ENCODE measurements around the gene ACOXL.

ACOXL gene

DNA sequence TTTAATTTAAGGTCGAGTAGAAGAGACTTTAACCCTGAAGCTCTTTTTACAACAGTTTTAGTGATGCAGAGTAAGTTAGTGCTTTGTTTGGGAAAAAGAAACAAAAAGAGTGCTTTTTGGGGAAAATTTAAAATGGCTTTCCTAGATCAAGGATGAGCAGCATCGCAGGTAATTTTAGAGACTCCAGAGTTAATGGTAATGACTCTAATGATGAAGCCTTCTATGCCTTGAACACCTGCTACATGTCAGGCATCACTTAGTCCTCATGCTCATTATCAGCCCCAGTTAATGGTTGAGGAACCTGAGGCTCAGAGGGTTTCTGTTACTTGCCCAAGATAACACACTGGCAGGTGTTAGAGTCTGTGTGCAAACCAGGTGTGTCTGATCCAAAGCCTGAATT lies 167.8 kb downstream of the ACOXL start:
- TF ChIP-seq Cebpa-rat (IDR thresholded peaks at IDR 0.05): no peak
- no peak overlapping the region for H3K9ac ChIP-seq
- H4K20me1 ChIP-seq: no peaks in the 10 kb centered on the region
- H3K4me1 ChIP-seq: peaks cover 0 to 16% (median 13%) of the 10 kb centered on the region in 10 experiments; a peak in 14 of 20 replicates
- H3K36me3 ChIP-seq: no peaks in the 10 kb centered on the region
- no peaks in the 10 kb centered on the region for H3K27me3 ChIP-seq
- H3K27ac ChIP-seq: no peak overlapping the region
- no peak overlapping the region for H3K4me3 ChIP-seq
- H3K4me2 ChIP-seq: no peak overlapping the region
- H3K9me3 ChIP-seq (replicated peaks in 1 of 11): peaks cover 17 to 45% (median 36%) of the 10 kb centered on the region in 11 experiments

DNA sequence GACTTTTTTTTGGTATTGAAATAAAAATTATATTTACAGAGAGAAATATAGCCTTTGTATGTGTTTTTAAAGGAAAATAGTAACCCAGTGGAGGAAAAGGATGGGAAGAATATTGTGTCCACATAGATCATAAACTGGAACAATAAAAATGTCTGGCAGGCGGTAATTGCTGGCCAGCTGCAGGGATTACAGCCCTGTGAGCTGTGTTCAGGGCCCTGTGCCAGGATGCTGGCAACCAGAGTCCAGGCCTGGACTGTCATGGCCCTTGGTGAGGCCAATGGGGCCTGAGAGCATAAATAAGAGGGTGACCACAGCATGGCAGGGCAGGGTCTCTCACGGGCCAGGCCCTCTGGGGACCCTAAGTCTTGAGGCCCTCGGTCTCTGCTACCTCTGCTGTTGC lies 171.2 kb downstream of the ACOXL start:
- Histone ChIP-seq H3K4me1 (peaks cover 0 to 16% (median 13%) of the 10 kb centered on the region in 10 experiments; a peak in 14 of 20 replicates), H3K9ac (no peak overlapping the region), H3K36me3 (no peaks in the 10 kb centered on the region), H3K4me3 (no peak overlapping the region), H3K27me3 (no peaks in the 10 kb centered on the region), H3K27ac (no peak overlapping the region), H3K4me2 (peak overlapping the region in 7 of 11 experiments; percentile 18 to 55 (median 48); a peak in 12 of 22 replicates), H4K20me1 (no peaks in the 10 kb centered on the region), H3K9me3 (replicated peaks in 1 of 11) (peaks cover 0 to 32% (median 17%) of the 10 kb centered on the region in 11 experiments; a peak in 15 of 22 replicates)
- TF ChIP-seq Cebpa-rat (IDR thresholded peaks at IDR 0.05): no peak

DNA sequence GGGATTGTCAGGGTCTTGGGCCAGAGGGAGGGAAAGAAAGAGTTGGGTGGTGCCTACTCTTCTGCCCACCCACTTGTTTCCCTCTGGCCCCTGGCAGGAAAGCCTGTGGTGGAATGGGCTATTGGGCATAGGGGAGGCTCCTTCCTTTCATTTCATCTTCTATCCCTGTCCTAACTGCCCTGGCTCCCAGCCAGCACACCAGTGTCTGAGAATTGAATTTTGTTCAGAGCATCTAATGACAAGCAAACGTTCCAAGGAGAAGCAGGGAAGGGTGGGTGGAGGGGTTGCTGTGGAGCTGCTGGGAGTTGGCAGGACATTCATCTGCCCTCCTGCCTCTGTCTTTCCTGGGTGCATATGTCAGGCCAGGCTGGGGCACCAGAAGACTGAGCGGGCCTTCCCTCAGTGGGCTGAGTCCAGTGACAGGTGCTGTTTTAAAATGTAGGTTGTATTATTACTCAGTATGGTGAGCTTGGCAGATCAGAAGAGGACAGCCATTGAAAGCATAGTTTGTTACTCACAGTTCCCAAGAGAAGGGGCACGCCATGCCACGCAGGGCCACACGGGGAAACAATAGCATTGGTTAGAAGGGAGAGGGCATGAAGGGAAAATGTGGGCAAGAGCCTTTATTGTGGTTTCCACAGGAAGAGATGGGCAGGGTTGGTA lies 171.9 kb downstream of the ACOXL start:
- Histone ChIP-seq H3K27me3 (no peaks in the 10 kb centered on the region), H3K4me2 (peak overlapping the region in 7 of 11 experiments; percentile 18 to 55 (median 48); a peak in 14 of 22 replicates), H3K36me3 (no peaks in the 10 kb centered on the region)

DNA sequence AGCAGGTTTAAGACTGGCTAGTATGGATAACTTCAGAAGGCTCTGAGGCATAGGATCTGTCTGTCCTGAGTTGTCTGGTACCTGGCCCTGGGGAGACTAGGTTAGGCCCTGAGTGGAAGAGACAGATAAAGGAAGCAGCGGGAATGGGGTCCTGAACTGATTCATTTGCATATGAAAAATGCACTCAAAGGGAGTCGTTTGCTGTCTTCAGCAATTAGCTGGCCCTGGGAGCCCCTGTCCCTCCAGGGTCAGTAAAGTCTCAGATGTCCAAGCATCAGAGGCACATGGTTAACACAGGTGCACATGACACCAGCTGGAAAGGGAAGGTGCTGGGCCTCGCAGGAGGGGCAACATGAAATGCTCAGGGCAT lies 172.4 kb downstream of the ACOXL start:
- Histone ChIP-seq H3K9me3 (replicated peaks in 1 of 11) (peaks cover 0 to 32% (median 17%) of the 10 kb centered on the region in 11 experiments; a peak in 15 of 22 replicates), H3K4me1 (peaks cover 0 to 16% (median 13%) of the 10 kb centered on the region in 10 experiments; a peak in 14 of 20 replicates), H4K20me1 (no peaks in the 10 kb centered on the region), H3K27ac (no peak overlapping the region), H3K27me3 (no peaks in the 10 kb centered on the region), H3K9ac (no peak overlapping the region), H3K36me3 (no peaks in the 10 kb centered on the region), H3K4me2 (peak overlapping the region in 6 of 11 experiments; percentile 37 to 55 (median 50); a peak in 11 of 22 replicates), H3K4me3 (no peak overlapping the region)
- TF ChIP-seq Cebpa-rat (IDR thresholded peaks at IDR 0.05): no peak

More for the DNA sequence above, 171.9 kb downstream of the ACOXL start:
- no peak overlapping the region for H3K9ac ChIP-seq
- TF ChIP-seq Cebpa-rat (IDR thresholded peaks at IDR 0.05): no peak
- no peak overlapping the region for H3K4me3 ChIP-seq
- H3K4me1 ChIP-seq: peaks cover 0 to 16% (median 13%) of the 10 kb centered on the region in 10 experiments; a peak in 14 of 20 replicates
- H4K20me1 ChIP-seq: no peaks in the 10 kb centered on the region
- no peak overlapping the region for H3K27ac ChIP-seq
- peaks cover 0 to 32% (median 17%) of the 10 kb centered on the region in 11 experiments; a peak in 15 of 22 replicates for H3K9me3 ChIP-seq (replicated peaks in 1 of 11)

DNA sequence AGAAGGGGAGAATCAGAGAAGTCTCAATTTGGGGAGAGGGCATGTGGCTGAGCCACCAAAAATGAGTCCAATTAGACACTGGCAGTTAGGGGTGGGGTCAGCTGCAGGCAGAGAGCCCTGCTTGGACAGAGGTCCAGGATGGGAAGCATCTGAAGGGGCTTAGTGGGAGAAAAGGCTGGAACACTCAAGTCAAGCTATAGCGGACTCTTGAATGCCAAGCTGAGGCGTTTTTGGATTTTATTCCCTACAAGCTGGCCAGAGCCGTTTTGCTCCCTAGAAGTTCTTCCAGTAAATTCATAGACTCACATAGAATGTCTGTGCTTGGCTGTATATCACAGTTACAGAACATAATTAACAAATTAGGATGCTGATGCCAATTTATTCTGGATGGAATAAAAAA lies 172.8 kb downstream of the ACOXL start:
- no peaks in the 10 kb centered on the region for H4K20me1 ChIP-seq
- H3K4me1 ChIP-seq: peaks cover 0 to 16% (median 13%) of the 10 kb centered on the region in 10 experiments; a peak in 14 of 20 replicates
- H3K36me3 ChIP-seq: no peaks in the 10 kb centered on the region
- TF ChIP-seq Cebpa-rat (IDR thresholded peaks at IDR 0.05): no peak
- H3K4me2 ChIP-seq: no peak overlapping the region
- H3K27me3 ChIP-seq: no peaks in the 10 kb centered on the region
- peaks cover 0 to 32% (median 17%) of the 10 kb centered on the region in 11 experiments; a peak in 15 of 22 replicates for H3K9me3 ChIP-seq (replicated peaks in 1 of 11)
- no peak overlapping the region for H3K27ac ChIP-seq
- H3K4me3 ChIP-seq: no peak overlapping the region
- no peak overlapping the region for H3K9ac ChIP-seq

DNA sequence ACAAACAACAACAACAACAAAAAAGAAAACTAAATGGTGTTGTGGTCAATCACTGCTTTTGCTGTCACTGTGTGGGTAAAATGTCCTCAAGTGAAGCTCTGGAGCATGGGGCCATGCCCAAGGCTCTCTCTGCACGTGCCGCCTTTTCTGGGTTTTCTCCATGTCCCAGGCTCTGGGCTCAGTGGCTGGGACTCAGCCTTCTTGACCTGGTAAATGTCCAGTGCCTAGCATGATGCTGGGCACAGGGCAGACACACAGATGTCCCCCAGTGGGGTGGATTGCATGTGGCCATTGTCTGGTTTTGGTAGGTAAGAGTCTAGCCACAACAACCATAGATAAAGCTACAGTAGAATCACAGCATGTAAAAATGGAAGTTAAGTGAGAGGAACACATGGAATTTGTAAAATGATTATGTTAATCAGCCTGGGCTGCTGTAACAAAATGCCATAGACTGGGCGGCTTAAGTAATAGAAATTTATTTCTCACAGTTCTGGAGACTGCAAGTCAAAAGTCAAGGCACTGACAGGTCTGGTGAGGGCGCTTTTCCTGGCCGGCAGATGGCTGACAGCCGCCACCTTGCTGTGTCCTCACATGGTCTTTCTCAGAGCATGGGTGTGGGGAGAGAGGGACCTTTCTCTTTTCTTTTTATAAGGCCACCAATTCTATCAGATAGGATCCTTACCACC lies 174.4 kb downstream of the ACOXL start:
- TF ChIP-seq Cebpa-rat (IDR thresholded peaks at IDR 0.05): no peak
- peaks cover 10 to 41% (median 26%) of the 10 kb centered on the region in 11 experiments for H3K9me3 ChIP-seq (replicated peaks in 1 of 11)
- H3K27ac ChIP-seq: no peak overlapping the region
- no peak overlapping the region for H3K4me3 ChIP-seq
- no peak overlapping the region for H3K9ac ChIP-seq
- no peak overlapping the region for H3K4me2 ChIP-seq
- H3K36me3 ChIP-seq: no peaks in the 10 kb centered on the region
- H3K4me1 ChIP-seq: peaks cover 0 to 16% (median 13%) of the 10 kb centered on the region in 10 experiments; a peak in 14 of 20 replicates
- H4K20me1 ChIP-seq: no peaks in the 10 kb centered on the region
- H3K27me3 ChIP-seq: no peaks in the 10 kb centered on the region

DNA sequence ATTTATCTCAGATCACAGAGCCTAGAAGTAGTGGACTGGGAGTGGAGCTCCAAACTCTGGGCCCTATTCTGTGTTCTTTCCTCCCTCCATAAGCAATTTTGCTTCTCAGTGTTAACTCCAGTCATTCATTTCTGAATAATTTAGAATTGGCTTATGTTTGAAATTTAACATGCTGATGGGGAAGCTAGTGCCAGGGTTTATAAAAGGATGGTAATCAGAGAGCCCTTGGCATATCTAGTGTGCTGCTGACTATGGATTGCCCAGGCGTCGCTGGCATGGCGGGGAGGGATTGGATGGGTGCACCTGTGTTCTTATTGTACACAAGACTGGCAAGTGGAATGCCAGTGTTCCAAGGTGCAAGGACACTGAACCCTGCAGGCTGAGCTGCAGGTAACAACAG lies 177.1 kb downstream of the ACOXL start:
- TF ChIP-seq Cebpa-rat (IDR thresholded peaks at IDR 0.05): no peak
- H3K9ac ChIP-seq: no peak overlapping the region
- H3K4me2 ChIP-seq: no peak overlapping the region
- H3K9me3 ChIP-seq (replicated peaks in 1 of 11): peaks cover 18 to 31% (median 26%) of the 10 kb centered on the region in 11 experiments
- no peak overlapping the region for H3K4me3 ChIP-seq
- H4K20me1 ChIP-seq: no peaks in the 10 kb centered on the region
- H3K4me1 ChIP-seq: peaks cover 0 to 6% (median 3%) of the 10 kb centered on the region in 10 experiments; a peak in 13 of 20 replicates
- H3K27me3 ChIP-seq: no peaks in the 10 kb centered on the region
- H3K27ac ChIP-seq: no peak overlapping the region
- no peaks in the 10 kb centered on the region for H3K36me3 ChIP-seq

DNA sequence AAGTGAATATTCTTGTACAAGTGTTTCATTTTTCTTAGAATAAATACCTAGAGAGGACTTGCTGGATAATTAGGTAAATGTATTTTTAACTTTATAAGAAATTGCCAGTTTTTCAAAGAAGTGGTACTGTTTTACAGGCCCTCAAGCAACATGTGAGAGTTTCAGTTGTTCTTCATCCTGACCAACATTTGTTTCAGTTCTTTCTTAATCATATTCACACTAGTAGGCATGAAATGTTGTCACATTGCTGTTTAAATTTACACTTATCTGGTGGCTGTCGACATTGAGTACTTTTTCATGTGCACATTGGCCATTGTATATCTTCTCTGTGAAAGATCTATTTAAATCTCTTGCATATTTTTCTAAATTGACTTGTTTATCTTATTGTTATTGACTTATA lies 178.1 kb downstream of the ACOXL start:
- H3K27me3 ChIP-seq: no peaks in the 10 kb centered on the region
- no peak overlapping the region for H3K4me2 ChIP-seq
- H3K4me3 ChIP-seq: no peak overlapping the region
- H3K27ac ChIP-seq: no peak overlapping the region
- H4K20me1 ChIP-seq: no peaks in the 10 kb centered on the region
- H3K9ac ChIP-seq: no peak overlapping the region
- peaks cover 13 to 30% (median 22%) of the 10 kb centered on the region in 11 experiments; a peak in 21 of 22 replicates for H3K9me3 ChIP-seq (replicated peaks in 1 of 11)
- no peaks in the 10 kb centered on the region for H3K4me1 ChIP-seq
- no peaks in the 10 kb centered on the region for H3K36me3 ChIP-seq
- TF ChIP-seq Cebpa-rat (IDR thresholded peaks at IDR 0.05): no peak

DNA sequence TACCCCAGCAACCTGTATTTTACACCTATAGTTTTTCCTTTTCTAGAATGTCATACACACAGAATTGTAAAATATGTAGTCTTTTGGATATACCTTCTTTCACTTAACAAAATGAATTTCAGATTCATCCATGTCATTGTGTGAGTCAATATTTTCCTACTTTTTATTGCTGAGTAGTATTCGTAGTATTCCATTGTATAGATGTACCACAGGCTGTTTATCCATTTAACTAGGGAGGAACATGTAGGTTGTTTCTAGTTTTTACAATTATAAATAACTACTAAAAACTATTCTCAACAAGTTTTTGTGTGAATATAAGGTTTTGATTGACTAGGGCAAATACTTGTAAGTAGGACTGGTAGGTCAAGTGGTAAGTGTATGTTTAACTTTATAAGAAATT lies 187.4 kb downstream of the ACOXL start:
- Histone ChIP-seq H3K4me2 (no peak overlapping the region), H3K4me3 (no peak overlapping the region), H3K27me3 (no peaks in the 10 kb centered on the region), H3K27ac (no peak overlapping the region), H3K36me3 (no peaks in the 10 kb centered on the region), H4K20me1 (no peaks in the 10 kb centered on the region), H3K9me3 (replicated peaks in 1 of 11) (peaks cover 7 to 29% (median 10%) of the 10 kb centered on the region in 11 experiments; a peak in 16 of 22 replicates), H3K4me1 (peaks cover 5 to 19% (median 12%) of the 10 kb centered on the region in 10 experiments; a peak in 18 of 20 replicates), H3K9ac (no peak overlapping the region)
- TF ChIP-seq Cebpa-rat (IDR thresholded peaks at IDR 0.05): no peak
